Endothelial cell of umbilical vein (primary cell): ENCODE results near the gene PLA2G4F. TPM values are rescaled to one million over a fixed set of nuclear protein-coding genes. Genes with fewer than 3 reads are reported as not detected.

Experiments
- BruUV-seq: library from RNA; stranded (reverse); fragments of 400-500 nt; replicated peaks from 2 replicates; lab custom pipeline; 2021; lab: Mats Ljungman, UMichigan
- CTCF ChIA-PET: fragments of 300-600, 350-600 bp; sonication (Branson Sonifier 250); formaldehyde crosslinking; loops from one replicate; lab custom pipeline; 2021; ENCODE audit warnings: antibody characterized with exemption, inconsistent platforms; lab: Charles Lee
- POLR2A ChIA-PET: fragments of 300-600, 350-600 bp; sonication (Branson Sonifier 250); formaldehyde crosslinking; loops from one replicate; lab custom pipeline; 2021; ENCODE audit warnings: antibody characterized with exemption, inconsistent platforms; lab: Charles Lee
- DNase-seq: peaks from one replicate; pipeline ENCODE4 v3.0.0-alpha.2; 2011; ENCODE audit warnings: low read depth, low spot score
- FAIRE-seq: peaks from 2 replicates; lab custom pipeline; 2011; peaks lifted over from hg19 to GRCh38; lab: Jason Lieb, UNC
- H2AFZ ChIP-seq: 2 replicates; pipeline ENCODE4 v1.6.0; 2012; ENCODE audit warnings: low read depth, low read length, control low read depth, inconsistent platforms
- H3K27ac ChIP-seq: 2 replicates; pipeline ENCODE4 v1.5.1; 2011; ENCODE audit warnings: low read depth, mild to moderate bottlenecking, control low read depth, low read length, moderate library complexity; ENCODE audit not compliant: insufficient read depth
- H3K27me3 ChIP-seq, 2 experiments: 2 replicates each; pipeline versions ENCODE4 v1.6.0 to v1.6.1; 2011; ENCODE audit warnings: low read length in 2 of 2, mixed read lengths in 1 of 2; ENCODE audit not compliant: control insufficient read depth in 2 of 2, insufficient read depth in 2 of 2
- H3K36me3 ChIP-seq, 2 experiments: 2 replicates in 1 of 2; 3 replicates in 1 of 2; pipeline ENCODE4 v1.5.1; 2011; ENCODE audit warnings: low read length in 2 of 2, mild to moderate bottlenecking in 1 of 2, moderate library complexity in 1 of 2; ENCODE audit not compliant: control insufficient read depth in 2 of 2, insufficient read depth in 2 of 2; ENCODE audit errors: extremely low read depth in 1 of 2
- H3K4me1 ChIP-seq: 3 replicates; pipeline ENCODE4 v1.5.1; 2011; ENCODE audit warnings: mild to moderate bottlenecking, low read length; ENCODE audit not compliant: control insufficient read depth, insufficient read depth; ENCODE audit errors: extremely low read depth
- H3K4me2 ChIP-seq: 2 replicates; pipeline ENCODE4 v1.6.1; 2011; ENCODE audit warnings: low read length, control low read depth, mixed read lengths; ENCODE audit not compliant: insufficient read depth
- H3K4me3 ChIP-seq, 3 experiments: fragments of 200-600 bp in 1 of 3; sonication (generic), shearing (Covaris generic) in 1 of 3; replicated peaks in 1 of 3; 2 replicates each; pipeline ENCODE4 v1.5.1; 2011 to 2016; ENCODE audit warnings: control low read depth in 3 of 3, low read length in 3 of 3, mild to moderate bottlenecking in 2 of 3, inconsistent platforms in 1 of 3, low read depth in 1 of 3, moderate library complexity in 1 of 3; ENCODE audit not compliant: insufficient read depth in 1 of 3
- H3K79me2 ChIP-seq: 2 replicates; pipeline ENCODE4 v1.6.0; 2012; ENCODE audit warnings: low read length, inconsistent platforms; ENCODE audit not compliant: control insufficient read depth, insufficient read depth
- H3K9ac ChIP-seq: replicated peaks from 2 replicates; pipeline ENCODE3; 2011; ENCODE audit warnings: low read length, control low read depth; ENCODE audit not compliant: insufficient read depth; ENCODE audit errors: extremely low read depth
- H3K9me1 ChIP-seq: replicated peaks from 3 replicates; pipeline ENCODE4 v1.6.0; 2011; ENCODE audit warnings: mild to moderate bottlenecking, low read length; ENCODE audit not compliant: control insufficient read depth, insufficient read depth; ENCODE audit errors: extremely low read depth
- H3K9me3 ChIP-seq: replicated peaks from 2 replicates; pipeline ENCODE4 v1.5.1; 2012; ENCODE audit warnings: low read length, inconsistent platforms; ENCODE audit not compliant: control insufficient read depth, insufficient read depth
- H4K20me1 ChIP-seq: replicated peaks from 2 replicates; pipeline ENCODE3; 2011; ENCODE audit warnings: mild to moderate bottlenecking, low read length; ENCODE audit not compliant: control insufficient read depth, insufficient read depth; ENCODE audit errors: extremely low read depth
- EZH2 ChIP-seq: IDR thresholded peaks from 2 replicates; pipeline ENCODE4 v1.6.1; 2012; ENCODE audit warnings: borderline replicate concordance, low read depth, mild to moderate bottlenecking, moderate library complexity, low read length, inconsistent platforms; ENCODE audit not compliant: severe bottlenecking
- FOS ChIP-seq: IDR thresholded peaks from 2 replicates; pipeline ENCODE4 v1.6.1; 2011; ENCODE audit warnings: mild to moderate bottlenecking, low read length, moderate library complexity, borderline replicate concordance; ENCODE audit not compliant: insufficient read depth
- GATA2 ChIP-seq: IDR thresholded peaks from 2 replicates; pipeline ENCODE4 v1.7.0; 2011; ENCODE audit warnings: low read depth, mild to moderate bottlenecking, moderate library complexity, mixed read lengths, low read length; ENCODE audit not compliant: insufficient read length, insufficient read depth
- JUN ChIP-seq: IDR thresholded peaks from 2 replicates; pipeline ENCODE4 v1.6.1; 2011; ENCODE audit warnings: borderline replicate concordance, low read depth; ENCODE audit not compliant: insufficient read length, insufficient read depth
- MYC ChIP-seq: IDR thresholded peaks from one replicate; pipeline ENCODE4 v1.6.1; 2011; ENCODE audit warnings: mild to moderate bottlenecking, low read depth, low read length
- POLR2A ChIP-seq: IDR thresholded peaks from 2 replicates; pipeline ENCODE4 v1.6.1; 2012; ENCODE audit warnings: low read depth, mild to moderate bottlenecking, control low read depth, low read length
- POLR2AphosphoS5 ChIP-seq: IDR thresholded peaks from 2 replicates; pipeline ENCODE4 v1.6.1; 2012; ENCODE audit warnings: low read depth, mild to moderate bottlenecking, control low read depth, low read length, moderate library complexity; ENCODE audit not compliant: insufficient read depth
- dilution Hi-C: fragments of 300-500 bp; cut with MboI; formaldehyde crosslinking; loops from one replicate; pipeline ENCODE4 v1.15.0; 2019; ENCODE audit warnings: low sequenced_read_pairs; ENCODE audit not compliant: extremely low pct_ligation_motif_present
- intact Hi-C: fragments of 100-400 bp; cut with micrococcal nuclease; formaldehyde crosslinking; loops from one replicate; pipeline ENCODE4 v1.10.0; 2022
- polyA plus RNA-seq, 4 experiments: library from polyadenylated mRNA; depleted of rRNA in 3 of 4; stranded (reverse) in 3 of 4; unstranded in 1 of 4; fragments of >200 nt; gene quantifications; 2 replicates each; pipeline versions ENCODE4 v1.2.1 to v1.2.3, GENCODE V29; 2011 to 2012; ENCODE audit warnings: missing spikeins in 1 of 4
- total RNA-seq: library from RNA; stranded (reverse); gene quantifications from 2 replicates; pipeline ENCODE4 v1.2.3, GENCODE V29; 2021
- TF ChIP-seq, protein P1 (sequence below), 2 donors: IDR thresholded peaks; 1 replicate in 1 of 2; 2 replicates in 1 of 2; pipeline ENCODE4 v1.5.1; 2011; ENCODE audit warnings: low read length in 2 of 2, mild to moderate bottlenecking in 2 of 2, moderate library complexity in 2 of 2, control low read depth in 1 of 2, inconsistent platforms in 1 of 2, low read depth in 1 of 2; ENCODE audit not compliant: insufficient read depth in 1 of 2; ENCODE audit errors: extremely low read depth in 1 of 2
- TF ChIP-seq, protein P2 (sequence below): IDR thresholded peaks from 2 replicates; pipeline ENCODE4 v1.6.1; 2011; ENCODE audit not compliant: insufficient read depth, insufficient read length

PLA2G4F gene
- total and polyA plus RNA-seq, 2 donors (not counting 3 experiments of a cell fraction or from before 2014, with no cell fraction given) = not detected

DNA sequence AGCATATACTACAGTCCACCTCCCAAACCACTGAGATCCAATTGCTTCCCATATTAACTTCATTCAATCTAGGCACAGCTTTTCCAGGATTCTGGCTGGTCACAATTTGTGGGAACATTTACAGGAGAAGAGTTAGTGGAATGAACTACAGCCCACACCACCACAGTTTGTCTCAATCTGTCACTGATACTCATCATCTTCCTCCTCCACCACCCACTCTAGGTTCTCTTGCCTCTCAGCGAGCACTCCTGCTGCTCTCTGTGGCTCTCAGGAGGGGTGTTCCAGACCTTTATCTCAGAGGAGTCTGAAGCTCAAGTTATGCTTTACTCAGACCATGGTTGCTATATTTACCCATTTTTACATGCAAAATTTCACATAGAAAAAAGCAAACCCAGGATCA, 36.2 kb downstream of the PLA2G4F start:
- no peaks in the 10 kb centered on the region for H3K4me1 ChIP-seq
- POLR2A ChIA-PET = interaction anchor here (0.7 kb wide), 1 partner anchor 114 kb away, joined by 3 read pairs; no protein-coding TSS in a partner anchor
- dilution Hi-C loops = no loop called here
- H3K4me2 ChIP-seq = no peak overlapping the region
- H3K9ac ChIP-seq = no peak overlapping the region
- H3K27me3 ChIP-seq = peaks cover 10 to 30% of the 10 kb centered on the region in 2 experiments
- TF ChIP-seq POLR2A (no peak), EZH2 (no peak), MYC (no peak), GATA2 (no peak), POLR2AphosphoS5 (no peak), JUN (no peak), FOS (no peak)
- TF ChIP-seq, protein P1, sequence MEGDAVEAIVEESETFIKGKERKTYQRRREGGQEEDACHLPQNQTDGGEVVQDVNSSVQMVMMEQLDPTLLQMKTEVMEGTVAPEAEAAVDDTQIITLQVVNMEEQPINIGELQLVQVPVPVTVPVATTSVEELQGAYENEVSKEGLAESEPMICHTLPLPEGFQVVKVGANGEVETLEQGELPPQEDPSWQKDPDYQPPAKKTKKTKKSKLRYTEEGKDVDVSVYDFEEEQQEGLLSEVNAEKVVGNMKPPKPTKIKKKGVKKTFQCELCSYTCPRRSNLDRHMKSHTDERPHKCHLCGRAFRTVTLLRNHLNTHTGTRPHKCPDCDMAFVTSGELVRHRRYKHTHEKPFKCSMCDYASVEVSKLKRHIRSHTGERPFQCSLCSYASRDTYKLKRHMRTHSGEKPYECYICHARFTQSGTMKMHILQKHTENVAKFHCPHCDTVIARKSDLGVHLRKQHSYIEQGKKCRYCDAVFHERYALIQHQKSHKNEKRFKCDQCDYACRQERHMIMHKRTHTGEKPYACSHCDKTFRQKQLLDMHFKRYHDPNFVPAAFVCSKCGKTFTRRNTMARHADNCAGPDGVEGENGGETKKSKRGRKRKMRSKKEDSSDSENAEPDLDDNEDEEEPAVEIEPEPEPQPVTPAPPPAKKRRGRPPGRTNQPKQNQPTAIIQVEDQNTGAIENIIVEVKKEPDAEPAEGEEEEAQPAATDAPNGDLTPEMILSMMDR (IDR thresholded peaks at IDR 0.05; ENCODE audit: extremely low read depth in 1 of 2, insufficient read depth in 1 of 2, low read depth in 1 of 2, low read length in 2 of 2) = no peak
- TF ChIP-seq, protein P2, sequence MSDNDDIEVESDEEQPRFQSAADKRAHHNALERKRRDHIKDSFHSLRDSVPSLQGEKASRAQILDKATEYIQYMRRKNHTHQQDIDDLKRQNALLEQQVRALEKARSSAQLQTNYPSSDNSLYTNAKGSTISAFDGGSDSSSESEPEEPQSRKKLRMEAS = no peak
- CTCF ChIA-PET = interaction anchor here (0.9 to 2.4 kb wide), 2 partner anchors 14 to 18 kb away, joined by 4 to 6 read pairs; no protein-coding TSS in a partner anchor
- H3K4me3 ChIP-seq = no peak overlapping the region
- H3K36me3 ChIP-seq = no peaks in the 10 kb centered on the region
- BruUV-seq = no TSS peak
- no peaks in the 10 kb centered on the region for H3K9me1 ChIP-seq
- no peaks in the 10 kb centered on the region for H3K79me2 ChIP-seq
- intact Hi-C loops = no loop called here
- no peaks in the 10 kb centered on the region for H4K20me1 ChIP-seq
- H3K27ac ChIP-seq = no peak overlapping the region
- DNase-seq = no peak
- H2AFZ ChIP-seq = no peak overlapping the region
- FAIRE-seq = no peak
- H3K9me3 ChIP-seq = no peaks in the 10 kb centered on the region
